ENCODE measurements around the gene EME1. TPM values are rescaled to one million over a fixed set of nuclear protein-coding genes. Genes with fewer than 3 reads are reported as not detected.

The EME1 gene
- total and polyA plus RNA-seq, 2 of the 13 experiments (the other 11 are each of a cell fraction or from before 2014, with no cell fraction given): 20.7 to 24.6 TPM

- TF ChIP-seq ZBTB26 (CRISPR knock-in tag; IDR thresholded peaks at IDR 0.05; ENCODE audit: borderline replicate concordance) (no peak), RXRB (CRISPR knock-in tag; IDR thresholded peaks at IDR 0.05; ENCODE audit: borderline replicate concordance) (no peak), NFIC (IDR thresholded peaks at IDR 0.05; ENCODE audit: low read length) (no peak), KLF11 (CRISPR knock-in tag; IDR thresholded peaks at IDR 0.05) (no peak), NFATC3 (CRISPR knock-in tag; IDR thresholded peaks at IDR 0.05) (no peak), TEAD3 (CRISPR knock-in tag; optimal IDR thresholded peaks at IDR 0.05; ENCODE audit: borderline replicate concordance) (no peak), ZNF441 (CRISPR knock-in tag; IDR thresholded peaks at IDR 0.05; ENCODE audit: borderline replicate concordance) (no peak), ZNF629 (CRISPR knock-in tag; conservative IDR thresholded peaks at IDR 0.05) (no peak), NAIF1 (CRISPR knock-in tag; IDR thresholded peaks at IDR 0.05; ENCODE audit: borderline replicate concordance) (no peak), HNF1B (CRISPR knock-in tag; IDR thresholded peaks at IDR 0.05) (no peak), SMARCC2 (IDR thresholded peaks at IDR 0.05) (no peak), ZNF121 (CRISPR knock-in tag; IDR thresholded peaks at IDR 0.05) (no peak), KIAA2018 (CRISPR knock-in tag; IDR thresholded peaks at IDR 0.05; ENCODE audit: borderline replicate concordance) (no peak), ZBTB3 (CRISPR knock-in tag; IDR thresholded peaks at IDR 0.05; ENCODE audit: borderline replicate concordance, low read depth) (no peak), ETV5 (CRISPR knock-in tag; IDR thresholded peaks at IDR 0.05; ENCODE audit: borderline replicate concordance) (no peak), AKAP8 (CRISPR knock-in tag; IDR thresholded peaks at IDR 0.05) (no peak), ZEB1 (IDR thresholded peaks at IDR 0.05; ENCODE audit: insufficient replicate concordance, low read depth) (no peak), AHR (CRISPR knock-in tag; IDR thresholded peaks at IDR 0.05) (no peak), SMARCE1 (IDR thresholded peaks at IDR 0.05; ENCODE audit: borderline replicate concordance) (no peak), RFXANK (CRISPR knock-in tag; IDR thresholded peaks at IDR 0.05) (no peak)
Measured at GRCh38 chr17:50380369-50381259, 7.6 kb downstream of the EME1 start (continued).
